GM21447 (cell line): Measurements from ENCODE around the gene PTPN22.

Experiments used
- ATAC-seq: cut with Tn5 transposase; IDR thresholded peaks from one replicate; pipeline ENCODE4 v1.9.1; 2021; ENCODE audit not compliant: unreplicated experiment

PTPN22 gene

DNA sequence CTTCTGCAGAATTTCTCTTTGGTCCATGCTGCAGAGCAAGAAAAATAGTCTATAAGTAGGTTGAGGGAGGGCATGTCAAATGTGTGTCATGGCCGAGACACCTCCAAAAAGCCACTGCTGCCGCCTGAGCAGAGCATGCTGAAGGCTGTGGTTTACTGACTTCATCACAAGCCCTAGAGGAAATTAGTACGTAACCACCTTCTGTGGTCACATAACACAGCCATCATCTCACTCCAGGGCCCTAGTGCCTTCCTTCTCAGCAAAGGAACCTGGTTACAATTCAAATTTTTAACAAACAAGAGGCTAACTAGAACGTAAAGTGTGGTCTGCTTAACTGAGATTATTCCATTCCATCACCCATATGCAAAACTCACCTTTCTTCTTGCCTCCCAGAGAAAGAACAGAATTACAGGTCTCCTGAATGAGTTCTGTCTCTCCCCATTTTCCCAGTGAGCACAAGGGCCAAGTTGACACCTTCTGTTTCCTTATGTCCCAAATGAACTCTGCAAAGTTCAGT lies at the start of gene PTPN22:
TSS of gene PTPN22 (minus strand) at position 116 of the 517 bp plus-strand sequence.
- peak; percentile 87 for ATAC-seq

DNA sequence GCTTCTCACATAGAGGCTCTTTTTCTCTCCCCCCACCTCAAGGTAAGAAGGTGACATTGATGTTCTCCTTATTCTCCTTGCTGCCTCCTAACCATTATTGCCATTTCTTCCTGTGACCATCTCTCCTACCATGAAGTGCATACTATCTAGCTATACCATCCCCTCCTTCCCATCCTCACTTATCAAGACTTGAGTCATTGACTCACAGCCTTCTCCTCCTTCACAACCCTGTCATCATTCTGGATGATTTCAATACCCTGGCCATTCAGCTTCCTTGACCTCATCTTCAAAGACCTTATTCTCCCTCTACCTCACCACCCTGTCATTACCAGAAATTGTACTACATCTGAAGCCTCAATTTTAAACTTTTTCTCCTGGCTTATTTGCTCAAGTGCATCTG lies 46.7 kb upstream of the PTPN22 start:
- ATAC-seq: no peak

DNA sequence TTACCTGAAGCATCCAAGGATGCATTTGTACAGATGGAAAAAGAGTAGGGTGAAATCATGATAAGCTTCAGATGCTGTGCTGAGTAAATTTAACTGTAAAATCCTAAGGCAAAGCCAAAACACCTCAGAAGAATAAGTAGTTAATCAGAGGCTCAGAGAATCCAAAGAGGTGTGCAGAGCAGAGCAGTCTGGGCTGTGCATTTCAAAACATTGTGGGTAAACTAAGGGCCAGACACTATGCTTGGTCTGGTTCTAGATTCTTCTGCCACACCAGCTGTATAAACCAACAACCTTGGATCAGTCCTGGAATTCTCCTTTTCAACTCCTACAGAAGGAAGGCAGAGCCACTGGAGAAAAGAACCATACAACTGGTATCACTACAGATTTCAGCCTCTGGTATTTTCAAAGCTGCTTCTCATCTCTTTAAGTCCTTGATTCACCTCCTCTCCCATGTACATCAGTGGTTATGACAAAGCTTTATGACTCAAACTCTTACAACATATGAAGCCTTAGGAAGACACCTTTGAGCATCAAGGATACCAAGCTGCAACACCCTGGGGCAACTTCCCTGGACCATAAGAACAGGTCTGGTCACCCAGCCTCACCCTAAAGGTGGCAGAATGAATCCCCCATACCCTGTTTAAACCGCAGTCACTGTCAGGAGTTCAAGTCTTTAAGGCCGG lies 46.0 kb upstream of the PTPN22 start:
- ATAC-seq: no peak

DNA sequence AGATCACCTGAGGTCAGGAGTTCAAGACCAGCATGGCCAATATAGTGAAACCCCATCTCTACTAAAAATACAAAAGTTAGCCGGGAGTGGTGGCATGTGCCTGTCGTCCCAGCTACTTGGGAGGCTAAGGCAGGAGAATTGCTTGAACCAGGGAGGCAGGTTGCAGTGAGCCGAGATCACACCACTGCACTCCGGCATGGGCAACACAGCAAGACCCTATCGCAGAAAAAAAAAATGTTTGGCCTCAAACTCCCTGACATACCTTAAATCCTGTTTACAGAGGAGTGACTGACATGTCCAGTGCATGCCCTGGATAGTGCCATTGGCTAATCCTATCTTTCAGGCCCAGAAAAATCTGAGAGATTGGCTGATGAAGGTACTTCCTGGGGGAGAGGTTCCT lies 45.5 kb upstream of the PTPN22 start:
- no peak for ATAC-seq

DNA sequence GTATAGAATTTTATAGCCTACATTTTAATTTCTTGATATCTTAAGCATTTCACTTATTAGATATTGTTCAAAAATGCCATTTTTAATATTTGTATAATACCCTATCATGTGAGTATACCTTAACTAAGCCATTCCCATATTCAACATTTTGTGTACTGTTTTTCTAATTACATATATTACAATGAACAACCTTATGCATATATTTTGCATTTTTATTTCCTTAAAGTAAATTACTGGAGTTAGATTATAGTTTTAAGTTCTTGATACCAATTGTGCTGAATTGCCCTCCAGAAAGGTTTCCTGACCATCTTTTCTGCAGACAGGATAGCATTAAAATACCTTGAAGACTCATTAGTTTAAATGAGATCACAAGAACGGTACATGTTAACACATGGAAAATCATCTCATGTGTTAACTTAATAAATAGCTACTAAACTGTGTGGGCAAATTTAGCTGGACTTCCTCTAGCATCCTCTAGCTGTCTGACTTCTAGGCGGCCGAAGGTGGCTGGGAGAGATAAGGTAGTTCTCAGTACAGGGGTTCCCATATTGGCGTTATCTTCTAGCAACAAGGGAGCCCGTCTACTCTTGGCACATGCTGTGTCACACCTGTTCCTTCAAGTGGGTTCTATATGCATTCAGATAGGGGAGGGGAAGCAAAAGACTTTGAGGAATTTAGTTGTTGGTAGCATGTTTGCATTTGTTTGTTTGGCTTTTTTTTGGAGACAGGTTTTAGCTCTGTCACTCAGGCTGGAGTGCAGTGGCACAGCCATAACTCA lies 42.6 kb upstream of the PTPN22 start:
- ATAC-seq: no peak

DNA sequence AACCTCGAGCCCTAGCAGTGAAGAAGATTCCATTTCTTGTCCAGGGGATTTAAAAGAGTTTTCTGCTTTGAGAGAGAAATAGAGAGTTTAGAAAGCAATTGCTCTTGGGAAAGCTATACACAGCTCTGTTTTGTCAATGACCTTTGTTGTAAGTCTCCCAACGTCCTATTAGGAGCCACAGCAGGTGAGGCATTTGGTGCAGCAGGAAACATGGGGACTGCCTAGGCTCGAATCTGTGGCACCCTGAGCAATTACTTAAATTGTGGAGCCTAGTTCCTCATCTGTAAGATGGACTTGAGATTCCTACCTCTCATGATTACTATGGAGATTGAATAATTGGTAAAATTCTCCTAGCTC lies 41.8 kb upstream of the PTPN22 start:
- ATAC-seq: no peak

DNA sequence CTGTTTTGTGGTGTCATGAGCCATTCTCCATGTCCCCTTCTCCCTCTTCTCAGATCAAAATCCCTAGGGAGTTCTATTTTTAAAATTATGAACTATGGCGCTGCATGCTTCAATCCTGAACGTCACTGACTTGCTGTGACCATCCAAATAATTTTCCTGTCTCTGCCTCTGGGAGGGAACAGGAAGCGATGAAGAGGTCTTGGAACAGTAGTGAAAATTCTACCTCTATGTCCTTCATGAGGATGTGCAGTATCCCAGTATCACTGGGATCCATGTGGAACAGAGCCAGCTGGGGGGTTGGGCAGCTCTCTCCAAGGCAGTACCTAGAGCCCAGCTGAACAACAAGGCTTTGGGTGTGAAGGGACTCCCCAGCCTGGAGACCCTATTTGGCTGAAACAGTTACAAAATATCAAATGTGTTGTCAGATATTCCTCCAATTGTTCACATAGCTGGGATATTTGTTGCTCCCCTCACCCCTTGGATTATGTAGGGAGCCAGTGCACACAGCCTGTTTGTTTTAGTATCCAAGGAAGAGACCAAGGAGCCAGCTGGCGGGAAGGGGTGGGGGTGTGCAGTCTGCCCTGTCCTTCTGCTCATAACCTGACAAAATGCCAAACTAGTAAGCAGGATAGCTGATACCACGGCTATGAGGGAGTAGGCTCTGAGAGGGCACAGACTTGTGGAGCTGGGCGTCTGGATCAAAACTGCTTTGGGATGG lies 41.2 kb upstream of the PTPN22 start:
- no peak for ATAC-seq

DNA sequence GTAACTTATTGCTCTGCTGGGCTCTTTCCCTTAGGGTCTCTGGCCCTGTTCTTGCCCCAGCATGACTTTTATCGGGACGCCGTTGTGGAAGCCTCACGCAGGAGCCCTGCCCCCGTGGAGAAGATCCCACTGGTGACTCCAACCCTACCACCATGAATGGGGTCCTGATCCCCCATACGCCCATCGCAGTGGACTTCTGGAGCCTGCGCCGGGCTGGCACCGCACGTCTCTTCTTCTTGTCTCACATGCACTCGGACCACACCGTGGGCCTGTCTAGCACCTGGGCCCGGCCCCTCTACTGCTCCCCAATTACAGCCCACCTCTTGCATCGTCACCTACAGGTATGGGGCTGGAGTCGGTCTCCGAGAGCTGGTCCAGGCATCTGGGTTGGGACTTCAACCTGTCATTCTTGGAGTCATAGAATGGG lies 33.9 kb upstream of the PTPN22 start:
- ATAC-seq: peak; percentile 7

DNA sequence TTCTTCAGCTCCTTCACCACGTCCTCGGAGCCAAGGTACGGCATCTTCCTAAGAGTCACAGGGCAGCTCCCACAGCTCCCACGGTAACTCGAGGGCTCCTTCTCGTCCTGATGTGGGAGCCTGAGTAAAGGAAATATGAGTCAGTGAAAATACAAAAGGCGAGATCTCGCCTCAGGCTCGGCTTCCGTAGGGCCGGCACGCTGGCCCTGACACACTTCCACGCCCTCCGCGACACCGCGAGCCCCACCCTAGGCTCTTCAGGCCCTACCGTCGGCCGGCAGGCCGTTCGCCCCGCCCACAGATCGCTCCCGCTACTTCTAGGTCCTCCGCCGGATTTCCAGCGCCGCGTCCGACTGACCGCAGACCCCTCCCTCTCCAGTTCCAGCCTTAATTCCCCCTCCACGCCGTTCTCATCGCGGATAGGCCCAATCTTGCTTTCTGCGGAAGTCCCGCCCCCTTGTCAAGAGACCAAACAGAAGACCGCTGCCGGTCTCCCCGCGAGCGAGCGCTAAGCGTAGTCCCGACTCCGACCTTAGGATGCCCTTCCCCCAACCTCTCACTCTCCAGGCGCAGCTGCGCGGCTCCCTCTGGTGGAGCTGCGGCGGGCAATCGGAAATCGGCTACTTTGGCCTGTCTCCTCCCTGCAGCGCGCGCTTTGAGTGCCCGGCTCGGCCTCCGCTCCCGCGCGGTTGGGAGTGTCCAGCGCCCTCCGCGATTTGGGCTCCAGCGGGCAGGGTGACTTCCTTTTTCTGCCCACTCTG lies 33.3 kb upstream of the PTPN22 start, which contains the start of the genes AP4B1 and DCLRE1B:
TSS of gene AP4B1 (minus strand) at position 126 of the 761 bp plus-strand sequence. CDS start at position 44, 82 bp downstream.
TSS of gene DCLRE1B (plus strand) at position 653 of the 761 bp plus-strand sequence. CDS start 261 bp downstream, outside the sequence.
- ATAC-seq: peak; percentile 89

DNA sequence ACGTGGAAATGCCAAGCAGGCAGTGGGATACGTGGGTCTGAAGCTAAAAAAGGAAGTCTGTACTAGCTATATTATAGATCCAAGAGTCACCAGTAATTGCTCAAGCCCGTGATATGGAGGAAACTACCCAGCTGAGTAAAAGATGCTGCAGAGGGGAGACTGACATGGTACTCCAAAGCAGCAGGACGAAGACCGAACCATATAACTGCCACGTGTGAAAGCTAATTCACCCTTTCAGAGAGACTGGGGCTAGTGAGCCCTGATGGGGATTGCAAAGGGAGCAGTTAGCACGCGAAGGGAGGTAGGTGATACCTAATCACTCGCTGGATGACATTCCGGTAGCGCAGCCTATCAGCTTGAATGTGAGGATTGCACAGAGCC lies 32.8 kb upstream of the PTPN22 start:
- ATAC-seq: peak; percentile 22

DNA sequence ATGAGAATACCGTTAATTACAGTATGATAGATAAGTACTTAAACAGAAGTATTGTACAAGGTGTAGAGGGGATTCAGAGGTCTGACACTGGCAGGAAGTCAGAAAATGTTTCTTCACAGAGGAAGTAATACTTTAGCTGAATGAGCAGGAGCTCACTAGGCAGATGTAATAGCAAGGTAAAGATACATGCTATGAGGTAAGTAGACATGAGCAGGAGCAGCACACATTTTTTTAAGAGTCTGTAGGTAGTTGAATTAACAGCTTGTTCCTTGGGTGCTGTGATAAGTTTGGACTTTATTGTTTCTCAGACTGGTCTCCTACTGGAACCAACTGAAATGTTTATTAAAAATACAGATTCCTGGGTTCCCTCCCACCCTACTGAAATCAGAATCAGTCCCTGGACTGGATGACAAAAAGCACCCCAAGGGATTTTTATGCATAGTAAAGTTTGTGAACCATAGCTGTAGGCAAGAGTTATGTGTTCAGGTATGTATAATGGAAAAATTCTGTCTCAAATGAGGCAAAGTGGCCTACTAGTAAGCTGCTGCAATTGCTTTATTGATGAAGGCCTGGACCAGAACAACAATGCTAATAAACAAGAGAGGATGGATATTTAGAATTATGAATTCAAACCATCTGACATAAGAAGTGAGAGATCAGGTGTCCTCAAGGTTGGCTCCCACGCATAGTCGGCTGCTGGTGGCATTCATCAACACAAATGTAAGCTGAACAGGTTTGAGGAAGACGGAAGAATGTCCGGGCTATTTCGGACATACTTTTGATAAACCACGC lies 32.2 kb upstream of the PTPN22 start:
- no peak for ATAC-seq

DNA sequence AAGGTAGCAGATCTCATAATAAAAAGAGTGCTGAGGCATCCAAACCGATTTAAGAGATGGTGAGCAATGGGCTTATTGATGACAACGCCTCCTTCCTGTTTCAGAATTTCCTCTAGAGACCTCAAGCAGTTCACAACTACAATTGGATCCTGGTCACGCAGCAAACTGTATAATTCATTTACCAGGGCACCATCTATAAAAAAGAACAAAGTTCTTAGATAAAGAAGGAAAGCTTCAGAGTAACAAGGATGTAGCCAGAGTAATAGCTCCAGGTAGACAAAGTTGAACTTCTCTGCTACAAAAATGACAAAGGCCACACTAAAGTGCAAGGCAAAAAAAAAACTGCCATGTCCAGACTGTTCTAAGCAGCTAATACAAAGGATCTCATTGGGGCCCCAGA lies 29.7 kb upstream of the PTPN22 start:
- no peak for ATAC-seq

DNA sequence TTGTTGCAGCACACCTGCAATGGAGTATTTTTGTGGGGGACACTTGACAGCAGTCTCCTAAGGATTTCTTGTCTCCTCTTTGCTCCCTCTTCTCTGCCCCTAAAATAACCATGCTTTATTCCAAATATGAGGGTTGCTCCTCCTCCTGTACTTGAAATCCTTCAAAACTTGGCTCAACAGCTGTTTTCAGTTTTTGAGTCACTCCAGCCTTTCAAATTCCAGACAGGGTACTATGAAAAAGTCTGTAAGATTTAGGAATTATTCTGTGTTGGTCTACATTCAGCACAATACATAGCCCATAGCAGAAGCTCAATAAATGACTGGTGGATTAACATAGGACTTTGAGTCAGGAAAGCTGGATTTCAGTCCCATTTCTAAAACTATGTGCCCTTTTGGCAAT lies 27.6 kb upstream of the PTPN22 start:
- no peak for ATAC-seq

DNA sequence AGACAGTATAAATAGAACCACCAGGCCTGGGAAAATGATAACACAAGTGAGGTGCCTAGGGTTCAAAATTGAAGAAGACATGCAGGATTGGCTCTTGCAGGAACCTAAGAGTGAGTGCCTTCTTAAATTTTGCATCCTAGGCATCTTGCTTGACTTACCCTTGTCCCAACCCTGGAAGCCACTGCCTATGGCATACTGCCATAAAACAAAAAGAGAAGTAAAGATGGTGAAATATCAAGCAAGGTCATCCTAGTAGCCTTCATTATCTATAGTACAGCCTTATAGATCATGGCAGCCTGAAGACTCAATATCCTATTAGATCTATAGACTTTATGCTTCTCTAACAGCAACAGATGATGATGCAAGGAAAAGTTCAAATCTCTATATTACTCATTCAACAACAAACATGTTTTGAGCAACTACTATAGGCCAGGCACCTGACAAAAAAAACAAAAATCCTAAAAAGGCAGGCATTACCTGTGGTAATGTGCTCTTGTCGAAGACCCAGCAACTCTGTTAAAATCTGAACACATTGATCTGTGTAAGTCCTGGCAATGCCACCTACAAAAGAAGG lies 26.8 kb upstream of the PTPN22 start:
- ATAC-seq: no peak

DNA sequence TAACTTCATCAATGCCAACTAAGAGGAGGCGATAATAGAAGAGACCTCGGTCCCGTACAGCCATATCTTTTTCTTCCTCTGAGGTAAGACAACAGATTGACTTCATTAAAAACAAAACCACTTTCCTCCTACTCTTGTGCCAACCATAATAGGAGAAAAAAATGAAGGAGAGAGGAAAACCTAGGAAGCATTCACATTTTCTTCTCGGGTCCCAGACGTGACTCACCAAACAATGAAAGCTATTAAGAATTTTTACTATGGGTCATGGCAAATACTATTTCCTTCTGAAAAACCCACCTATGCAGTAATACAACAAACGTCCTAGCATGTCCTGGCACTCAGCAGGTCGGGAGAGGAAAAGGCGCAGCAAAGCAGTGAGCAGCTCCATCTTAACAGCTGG lies 24.4 kb upstream of the PTPN22 start:
- no peak for ATAC-seq

DNA sequence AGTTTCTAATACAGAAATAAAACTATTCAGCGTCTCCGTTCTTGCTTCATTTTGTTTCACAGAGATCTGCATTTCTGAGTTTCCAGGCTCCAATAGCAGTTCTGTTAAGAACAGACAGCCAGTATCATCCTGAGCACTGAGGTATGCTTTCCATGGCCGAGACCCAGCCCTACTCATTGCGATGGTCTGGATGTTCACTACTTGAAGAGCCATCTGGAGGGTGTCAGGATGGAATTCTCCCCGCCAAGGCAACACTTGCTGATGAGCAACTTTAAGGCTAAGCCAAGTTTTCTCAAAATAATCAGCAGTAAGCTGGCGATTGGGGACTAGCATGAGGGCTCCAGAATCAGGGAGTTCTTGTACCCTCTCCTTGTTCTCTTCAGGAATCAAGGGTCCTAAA lies 23.6 kb upstream of the PTPN22 start:
- no peak for ATAC-seq

DNA sequence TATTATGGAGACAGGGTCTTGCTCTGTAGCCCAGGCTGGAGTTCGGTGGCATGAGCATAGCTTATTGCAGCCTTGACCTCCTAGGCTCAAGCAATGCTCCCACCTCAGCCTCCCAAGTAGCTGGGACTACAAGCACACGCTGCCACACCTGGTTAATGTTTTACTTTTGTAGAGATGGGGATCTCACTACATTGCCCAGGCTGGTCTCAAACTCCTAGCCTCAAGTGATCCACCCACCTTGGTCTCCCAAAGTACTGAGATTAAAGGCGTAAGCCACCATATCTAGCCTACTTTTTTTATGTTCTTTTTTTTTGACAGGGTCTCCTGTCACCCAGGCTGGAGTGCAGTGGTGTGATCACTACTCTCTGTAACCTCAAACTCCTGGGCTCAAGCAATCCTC lies 21.8 kb upstream of the PTPN22 start:
- ATAC-seq: no peak

DNA sequence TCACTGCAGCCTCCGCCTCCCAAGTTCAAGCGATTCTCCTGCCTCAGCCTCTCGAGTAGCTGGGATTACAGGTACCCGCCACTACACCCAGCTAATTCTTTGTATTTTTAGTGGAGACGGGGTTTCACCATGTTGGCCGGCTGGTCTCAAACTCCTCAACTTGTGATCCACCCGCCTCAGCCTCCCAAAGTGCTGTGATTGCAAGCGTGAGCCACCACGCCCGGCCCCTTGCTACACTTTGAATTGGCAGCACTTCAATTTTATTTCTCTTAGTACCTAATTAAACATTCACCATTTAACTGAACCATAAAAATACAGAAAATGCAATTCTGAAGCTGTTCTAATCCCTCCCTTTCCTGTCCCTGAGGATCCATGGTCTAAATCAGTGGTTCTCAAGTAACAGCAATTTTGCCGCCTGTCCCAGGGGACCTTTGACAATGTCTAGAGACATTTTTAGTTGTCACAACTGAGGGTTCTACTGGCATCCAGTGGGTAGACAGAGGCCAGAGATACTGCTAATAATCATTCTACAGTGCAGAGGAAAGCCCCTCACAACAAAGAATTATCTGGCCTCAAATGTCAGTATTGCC lies 20.2 kb upstream of the PTPN22 start:
- ATAC-seq: no peak

DNA sequence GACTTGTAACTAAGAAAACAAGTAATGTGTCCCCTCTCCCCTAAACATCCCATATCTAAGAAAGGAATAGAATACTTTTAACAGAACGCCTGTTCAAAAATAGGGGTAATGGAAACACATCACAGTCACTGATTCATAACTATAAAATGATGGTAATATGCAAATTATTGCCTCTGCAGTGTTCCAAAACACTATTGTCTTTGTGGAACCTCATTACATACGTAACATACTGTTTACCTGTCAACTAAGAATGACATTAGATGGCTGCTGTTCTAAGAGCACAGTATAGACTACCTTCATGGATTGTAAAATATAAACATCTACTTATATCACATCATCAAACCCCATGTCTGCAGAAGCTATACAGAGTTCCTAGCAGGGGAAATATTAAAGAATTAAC lies 19.3 kb upstream of the PTPN22 start:
- ATAC-seq: no peak
